HG02970 (cell line): ENCODE measurements around the gene DGLUCY.

ENCODE experiments used
- ATAC-seq: cut with Tn5 transposase; IDR thresholded peaks from one replicate; pipeline ENCODE4 v1.9.1; 2021; ENCODE audit warnings: mild to moderate bottlenecking, moderate library complexity, moderate number of reproducible peaks; ENCODE audit not compliant: unreplicated experiment, low FRiP score

DGLUCY gene

GRCh38 chr14:91271639-91272038 is 157.8 kb downstream of the DGLUCY start:
- no peak for ATAC-seq

GRCh38 chr14:91272341-91273272 is 158.7 kb downstream of the DGLUCY start:
- no peak for ATAC-seq

GRCh38 chr14:91273273-91273884 is 159.5 kb downstream of the DGLUCY start:
- no peak for ATAC-seq

GRCh38 chr14:91273885-91274273 is 160.0 kb downstream of the DGLUCY start:
- no peak for ATAC-seq

- no peak for ATAC-seq
Measured at GRCh38 chr14:91274796-91275195, 160.9 kb downstream of the DGLUCY start.
